ENCODE results near the gene OR51D1.

OR51D1 gene

DNA sequence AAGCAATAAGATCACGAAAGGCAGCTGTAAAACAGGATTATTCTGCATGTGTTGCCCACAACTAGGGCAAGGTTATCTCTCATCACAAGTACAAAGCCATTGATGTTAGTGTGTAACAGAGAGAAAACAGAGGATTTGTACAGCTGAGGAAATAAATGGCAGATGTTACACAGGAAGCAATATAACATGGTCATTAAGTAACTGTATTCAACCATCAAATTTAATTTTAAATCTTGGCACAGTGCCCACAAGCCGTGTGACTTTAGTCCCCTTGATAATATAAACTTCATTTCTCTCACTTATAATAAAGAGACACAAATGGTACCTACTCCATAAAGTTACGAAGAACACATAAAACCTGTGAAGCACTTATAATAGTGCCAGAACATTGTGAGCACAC, 43.1 kb downstream of the OR51D1 start:
- no peak for DNase-seq (ENCODE audit: low read depth)
- TF ChIP-seq, protein P1, sequence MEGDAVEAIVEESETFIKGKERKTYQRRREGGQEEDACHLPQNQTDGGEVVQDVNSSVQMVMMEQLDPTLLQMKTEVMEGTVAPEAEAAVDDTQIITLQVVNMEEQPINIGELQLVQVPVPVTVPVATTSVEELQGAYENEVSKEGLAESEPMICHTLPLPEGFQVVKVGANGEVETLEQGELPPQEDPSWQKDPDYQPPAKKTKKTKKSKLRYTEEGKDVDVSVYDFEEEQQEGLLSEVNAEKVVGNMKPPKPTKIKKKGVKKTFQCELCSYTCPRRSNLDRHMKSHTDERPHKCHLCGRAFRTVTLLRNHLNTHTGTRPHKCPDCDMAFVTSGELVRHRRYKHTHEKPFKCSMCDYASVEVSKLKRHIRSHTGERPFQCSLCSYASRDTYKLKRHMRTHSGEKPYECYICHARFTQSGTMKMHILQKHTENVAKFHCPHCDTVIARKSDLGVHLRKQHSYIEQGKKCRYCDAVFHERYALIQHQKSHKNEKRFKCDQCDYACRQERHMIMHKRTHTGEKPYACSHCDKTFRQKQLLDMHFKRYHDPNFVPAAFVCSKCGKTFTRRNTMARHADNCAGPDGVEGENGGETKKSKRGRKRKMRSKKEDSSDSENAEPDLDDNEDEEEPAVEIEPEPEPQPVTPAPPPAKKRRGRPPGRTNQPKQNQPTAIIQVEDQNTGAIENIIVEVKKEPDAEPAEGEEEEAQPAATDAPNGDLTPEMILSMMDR (IDR thresholded peaks at IDR 0.05; ENCODE audit: insufficient read depth, low read depth, low read length, missing control alignments), result no peak
- no peak overlapping the region for H3K4me3 ChIP-seq (ENCODE audit: low read depth, low read length)

- no peak for DNase-seq (ENCODE audit: low read depth)
- TF ChIP-seq, protein P1 (IDR thresholded peaks at IDR 0.05; ENCODE audit: insufficient read depth, low read depth, low read length, missing control alignments), result no peak
- H3K4me3 ChIP-seq (ENCODE audit: low read depth, low read length), result no peak overlapping the region
Measured at GRCh38 chr11:4682623-4683419, 45.5 kb downstream of the OR51D1 start.

- TF ChIP-seq, protein P1 (IDR thresholded peaks at IDR 0.05; ENCODE audit: insufficient read depth, low read depth, low read length, missing control alignments), result no peak
- DNase-seq (ENCODE audit: low read depth), result no peak
- H3K4me3 ChIP-seq (ENCODE audit: low read depth, low read length), result no peak overlapping the region
Measured at GRCh38 chr11:4684631-4685285, 47.5 kb downstream of the OR51D1 start.

Data from GM12865 (cell line).